ENCODE measurements around the gene ITGA11. TPM values are rescaled to one million over a fixed set of nuclear protein-coding genes. Genes with fewer than 3 reads are reported as not detected.

ITGA11 gene
- total and polyA plus RNA-seq, 2 donors = 0.21 to 0.47 TPM

- Histone ChIP-seq H3K36me3 (ENCODE audit: control insufficient read depth in 2 of 2, insufficient read depth in 2 of 2, low read length in 1 of 2) (no peaks in the 10 kb centered on the region), H3K9me3 (ENCODE audit: control insufficient read depth in 2 of 2, insufficient read depth in 1 of 2, low read length in 1 of 2) (no peaks in the 10 kb centered on the region), H3K27ac (ENCODE audit: low read depth in 1 of 2, low read length in 1 of 2) (no peak overlapping the region), H3K4me1 (ENCODE audit: control insufficient read depth in 2 of 2, insufficient read depth in 2 of 2, low read length in 2 of 2) (peaks cover 0 to 21% of the 10 kb centered on the region in 2 donors), H3K27me3 (ENCODE audit: control insufficient read depth in 2 of 2, insufficient read depth in 1 of 2, low read length in 1 of 2) (no peaks in the 10 kb centered on the region), H3K4me3 (ENCODE audit: low read length in 2 of 2) (no peak overlapping the region)
- WGBS = 81% methylated on average over 6 of the region's 6 CpGs
- no peak for DNase-seq (ENCODE audit: low read depth in 6 of 9, low spot score in 9 of 9)
Observed at GRCh38 chr15:68337826-68338225, 94.1 kb downstream of the ITGA11 start.

GRCh38 chr15:68336516-68336915, 95.4 kb downstream of the ITGA11 start:
- Histone ChIP-seq H3K36me3 (ENCODE audit: control insufficient read depth in 2 of 2, insufficient read depth in 2 of 2, low read length in 1 of 2) (no peaks in the 10 kb centered on the region), H3K27me3 (ENCODE audit: control insufficient read depth in 2 of 2, insufficient read depth in 1 of 2, low read length in 1 of 2) (no peaks in the 10 kb centered on the region), H3K4me1 (ENCODE audit: control insufficient read depth in 2 of 2, insufficient read depth in 2 of 2, low read length in 2 of 2) (peaks cover 0 to 9% of the 10 kb centered on the region in 2 donors), H3K27ac (ENCODE audit: low read depth in 1 of 2, low read length in 1 of 2) (no peak overlapping the region), H3K4me3 (ENCODE audit: low read length in 2 of 2) (no peak overlapping the region), H3K9me3 (ENCODE audit: control insufficient read depth in 2 of 2, insufficient read depth in 1 of 2, low read length in 1 of 2) (no peaks in the 10 kb centered on the region)
- no peak for DNase-seq (ENCODE audit: low read depth in 6 of 9, low spot score in 9 of 9)
- WGBS = 94% methylated on average over 7 of the region's 7 CpGs

GRCh38 chr15:68335655-68336054, 96.3 kb downstream of the ITGA11 start:
- Histone ChIP-seq H3K9me3 (ENCODE audit: control insufficient read depth in 2 of 2, insufficient read depth in 1 of 2, low read length in 1 of 2) (no peaks in the 10 kb centered on the region), H3K27me3 (ENCODE audit: control insufficient read depth in 2 of 2, insufficient read depth in 1 of 2, low read length in 1 of 2) (no peaks in the 10 kb centered on the region), H3K27ac (ENCODE audit: low read depth in 1 of 2, low read length in 1 of 2) (no peak overlapping the region), H3K36me3 (ENCODE audit: control insufficient read depth in 2 of 2, insufficient read depth in 2 of 2, low read length in 1 of 2) (no peaks in the 10 kb centered on the region), H3K4me1 (ENCODE audit: control insufficient read depth in 2 of 2, insufficient read depth in 2 of 2, low read length in 2 of 2) (peaks cover 0 to 2% of the 10 kb centered on the region in 2 donors), H3K4me3 (ENCODE audit: low read length in 2 of 2) (no peak overlapping the region)
- no peak for DNase-seq (ENCODE audit: low read depth in 6 of 9, low spot score in 9 of 9)
- WGBS = 92% methylated on average over 14 of the region's 14 CpGs

GRCh38 chr15:68335251-68335650, 96.7 kb downstream of the ITGA11 start:
- H3K27ac ChIP-seq (ENCODE audit: low read depth in 1 of 2, low read length in 1 of 2) = no peak overlapping the region
- H3K9me3 ChIP-seq (ENCODE audit: control insufficient read depth in 2 of 2, insufficient read depth in 1 of 2, low read length in 1 of 2) = no peaks in the 10 kb centered on the region
- no peaks in the 10 kb centered on the region for H3K27me3 ChIP-seq (ENCODE audit: control insufficient read depth in 2 of 2, insufficient read depth in 1 of 2, low read length in 1 of 2)
- no peaks in the 10 kb centered on the region for H3K4me1 ChIP-seq (ENCODE audit: control insufficient read depth in 2 of 2, insufficient read depth in 2 of 2, low read length in 2 of 2)
- no peaks in the 10 kb centered on the region for H3K36me3 ChIP-seq (ENCODE audit: control insufficient read depth in 2 of 2, insufficient read depth in 2 of 2, low read length in 1 of 2)
- H3K4me3 ChIP-seq (ENCODE audit: low read length in 2 of 2) = no peak overlapping the region
- no peak for DNase-seq (ENCODE audit: low read depth in 6 of 9, low spot score in 9 of 9)
- 100% methylated on average over 1 of the region's 1 CpG for WGBS

- no peak overlapping the region for H3K27ac ChIP-seq (ENCODE audit: low read depth in 1 of 2, low read length in 1 of 2)
- no peak overlapping the region for H3K4me3 ChIP-seq (ENCODE audit: low read length in 2 of 2)
- WGBS = 67% methylated on average over 9 of the region's 9 CpGs
- no peak for DNase-seq (ENCODE audit: low read depth in 6 of 9, low spot score in 9 of 9)
- no peaks in the 10 kb centered on the region for H3K27me3 ChIP-seq (ENCODE audit: control insufficient read depth in 2 of 2, insufficient read depth in 1 of 2, low read length in 1 of 2)
- no peaks in the 10 kb centered on the region for H3K36me3 ChIP-seq (ENCODE audit: control insufficient read depth in 2 of 2, insufficient read depth in 2 of 2, low read length in 1 of 2)
- peaks cover 0 to 3% of the 10 kb centered on the region in 2 donors for H3K4me1 ChIP-seq (ENCODE audit: control insufficient read depth in 2 of 2, insufficient read depth in 2 of 2, low read length in 2 of 2)
- no peaks in the 10 kb centered on the region for H3K9me3 ChIP-seq (ENCODE audit: control insufficient read depth in 2 of 2, insufficient read depth in 1 of 2, low read length in 1 of 2)
Observed at GRCh38 chr15:68334661-68335124, 97.3 kb downstream of the ITGA11 start.

GRCh38 chr15:68333775-68334470, 98.0 kb downstream of the ITGA11 start:
- H3K36me3 ChIP-seq (ENCODE audit: control insufficient read depth in 2 of 2, insufficient read depth in 2 of 2, low read length in 1 of 2) = no peaks in the 10 kb centered on the region
- H3K27ac ChIP-seq (ENCODE audit: low read depth in 1 of 2, low read length in 1 of 2) = no peak overlapping the region
- no peak for DNase-seq (ENCODE audit: low read depth in 6 of 9, low spot score in 9 of 9)
- no peaks in the 10 kb centered on the region for H3K27me3 ChIP-seq (ENCODE audit: control insufficient read depth in 2 of 2, insufficient read depth in 1 of 2, low read length in 1 of 2)
- WGBS = 76% methylated on average over 8 of the region's 8 CpGs
- no peak overlapping the region for H3K4me3 ChIP-seq (ENCODE audit: low read length in 2 of 2)
- H3K4me1 ChIP-seq (ENCODE audit: control insufficient read depth in 2 of 2, insufficient read depth in 2 of 2, low read length in 2 of 2) = peaks cover 0 to 4% of the 10 kb centered on the region in 2 donors
- H3K9me3 ChIP-seq (ENCODE audit: control insufficient read depth in 2 of 2, insufficient read depth in 1 of 2, low read length in 1 of 2) = no peaks in the 10 kb centered on the region

- Histone ChIP-seq H3K36me3 (ENCODE audit: control insufficient read depth in 2 of 2, insufficient read depth in 2 of 2, low read length in 1 of 2) (no peaks in the 10 kb centered on the region), H3K4me1 (ENCODE audit: control insufficient read depth in 2 of 2, insufficient read depth in 2 of 2, low read length in 2 of 2) (peaks cover 0 to 12% of the 10 kb centered on the region in 2 donors), H3K27me3 (ENCODE audit: control insufficient read depth in 2 of 2, insufficient read depth in 1 of 2, low read length in 1 of 2) (no peaks in the 10 kb centered on the region), H3K9me3 (ENCODE audit: control insufficient read depth in 2 of 2, insufficient read depth in 1 of 2, low read length in 1 of 2) (no peaks in the 10 kb centered on the region), H3K27ac (ENCODE audit: low read depth in 1 of 2, low read length in 1 of 2) (no peak overlapping the region), H3K4me3 (ENCODE audit: low read length in 2 of 2) (no peak overlapping the region)
- DNase-seq (ENCODE audit: low read depth in 6 of 9, low spot score in 9 of 9) = no peak
- 97% methylated on average over 21 of the region's 21 CpGs for WGBS
Observed at GRCh38 chr15:68332266-68332665, 99.7 kb downstream of the ITGA11 start.

- Histone ChIP-seq H3K27ac (ENCODE audit: low read depth in 1 of 2, low read length in 1 of 2) (no peak overlapping the region), H3K27me3 (ENCODE audit: control insufficient read depth in 2 of 2, insufficient read depth in 1 of 2, low read length in 1 of 2) (no peaks in the 10 kb centered on the region), H3K4me3 (ENCODE audit: low read length in 2 of 2) (no peak overlapping the region), H3K9me3 (ENCODE audit: control insufficient read depth in 2 of 2, insufficient read depth in 1 of 2, low read length in 1 of 2) (no peaks in the 10 kb centered on the region), H3K36me3 (ENCODE audit: control insufficient read depth in 2 of 2, insufficient read depth in 2 of 2, low read length in 1 of 2) (no peaks in the 10 kb centered on the region), H3K4me1 (ENCODE audit: control insufficient read depth in 2 of 2, insufficient read depth in 2 of 2, low read length in 2 of 2) (peaks cover 0 to 22% of the 10 kb centered on the region in 2 donors)
- no peak for DNase-seq (ENCODE audit: low read depth in 6 of 9, low spot score in 9 of 9)
- 98% methylated on average over 10 of the region's 10 CpGs for whole genome bisulfite sequencing
Observed at GRCh38 chr15:68330901-68331300, 101.1 kb downstream of the ITGA11 start.

GRCh38 chr15:68330416-68330815, 101.5 kb downstream of the ITGA11 start:
- WGBS = 89% methylated on average over 6 of the region's 6 CpGs
- Histone ChIP-seq H3K36me3 (ENCODE audit: control insufficient read depth in 2 of 2, insufficient read depth in 2 of 2, low read length in 1 of 2) (no peaks in the 10 kb centered on the region), H3K27me3 (ENCODE audit: control insufficient read depth in 2 of 2, insufficient read depth in 1 of 2, low read length in 1 of 2) (no peaks in the 10 kb centered on the region), H3K4me1 (ENCODE audit: control insufficient read depth in 2 of 2, insufficient read depth in 2 of 2, low read length in 2 of 2) (peaks cover 0 to 22% of the 10 kb centered on the region in 2 donors), H3K9me3 (ENCODE audit: control insufficient read depth in 2 of 2, insufficient read depth in 1 of 2, low read length in 1 of 2) (no peaks in the 10 kb centered on the region), H3K27ac (ENCODE audit: low read depth in 1 of 2, low read length in 1 of 2) (no peak overlapping the region), H3K4me3 (ENCODE audit: low read length in 2 of 2) (no peak overlapping the region)
- no peak for DNase-seq (ENCODE audit: low read depth in 6 of 9, low spot score in 9 of 9)

All from thymus (tissue), 11 donors.